NB4 (cell line): ENCODE results near the gene CTDP1.

ENCODE experiments used
- DNase-seq: peaks from one replicate; pipeline ENCODE4 v3.0.0; 2010; ENCODE audit warnings: low read depth
- H3K4me3 ChIP-seq: one replicate; pipeline ENCODE4 v1.5.1; 2011; ENCODE audit warnings: mild to moderate bottlenecking, low read depth, low read length, moderate library complexity
- MAX ChIP-seq: IDR thresholded peaks from 2 replicates; pipeline ENCODE4 v1.6.1; 2011; ENCODE audit warnings: low read depth, low read length
- MYC ChIP-seq: IDR thresholded peaks from 2 replicates; pipeline ENCODE4 v1.6.1; 2011; ENCODE audit warnings: low read depth, low read length
- POLR2A ChIP-seq: IDR thresholded peaks from 2 replicates; pipeline ENCODE4 v1.6.1; 2011; ENCODE audit warnings: mild to moderate bottlenecking; ENCODE audit not compliant: insufficient read length; ENCODE audit errors: extremely low read depth
- TF ChIP-seq, protein P1 (sequence below): IDR thresholded peaks from one replicate; pipeline ENCODE4 v1.5.1; 2012; ENCODE audit warnings: low read depth, low read length

CTDP1 gene

GRCh38 chr18:79685971-79686370 is 6.4 kb downstream of the CTDP1 start:
- no peak for DNase-seq
- TF ChIP-seq MAX = no peak
- TF ChIP-seq POLR2A = no peak
- TF ChIP-seq, protein P1, sequence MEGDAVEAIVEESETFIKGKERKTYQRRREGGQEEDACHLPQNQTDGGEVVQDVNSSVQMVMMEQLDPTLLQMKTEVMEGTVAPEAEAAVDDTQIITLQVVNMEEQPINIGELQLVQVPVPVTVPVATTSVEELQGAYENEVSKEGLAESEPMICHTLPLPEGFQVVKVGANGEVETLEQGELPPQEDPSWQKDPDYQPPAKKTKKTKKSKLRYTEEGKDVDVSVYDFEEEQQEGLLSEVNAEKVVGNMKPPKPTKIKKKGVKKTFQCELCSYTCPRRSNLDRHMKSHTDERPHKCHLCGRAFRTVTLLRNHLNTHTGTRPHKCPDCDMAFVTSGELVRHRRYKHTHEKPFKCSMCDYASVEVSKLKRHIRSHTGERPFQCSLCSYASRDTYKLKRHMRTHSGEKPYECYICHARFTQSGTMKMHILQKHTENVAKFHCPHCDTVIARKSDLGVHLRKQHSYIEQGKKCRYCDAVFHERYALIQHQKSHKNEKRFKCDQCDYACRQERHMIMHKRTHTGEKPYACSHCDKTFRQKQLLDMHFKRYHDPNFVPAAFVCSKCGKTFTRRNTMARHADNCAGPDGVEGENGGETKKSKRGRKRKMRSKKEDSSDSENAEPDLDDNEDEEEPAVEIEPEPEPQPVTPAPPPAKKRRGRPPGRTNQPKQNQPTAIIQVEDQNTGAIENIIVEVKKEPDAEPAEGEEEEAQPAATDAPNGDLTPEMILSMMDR = no peak
- no peak for TF ChIP-seq MYC
- H3K4me3 ChIP-seq = no peak overlapping the region

DNA sequence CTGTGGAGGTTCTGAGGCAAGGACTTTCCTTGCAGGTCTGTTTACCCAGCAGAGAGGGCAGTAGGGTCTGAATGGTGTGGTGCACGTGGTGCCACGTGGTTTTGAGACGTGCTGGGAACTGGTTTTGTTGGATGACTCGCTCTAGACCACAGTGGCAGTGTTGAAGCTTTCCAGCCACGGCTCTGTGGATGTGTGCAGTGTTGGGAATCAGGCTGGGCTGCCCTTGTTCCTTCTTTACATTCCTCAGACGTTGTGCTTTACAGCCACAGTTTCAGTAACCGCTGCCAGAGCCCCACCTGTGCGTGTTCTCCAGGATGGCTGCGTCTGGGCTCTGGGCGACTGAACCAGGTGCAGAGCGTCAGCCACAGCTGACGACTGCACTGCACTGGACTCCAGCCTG is 8.2 kb downstream of the CTDP1 start:
- no peak overlapping the region for H3K4me3 ChIP-seq
- TF ChIP-seq, protein P1 = no peak
- peak; percentile 92 for TF ChIP-seq MAX
- no peak for TF ChIP-seq MYC
- DNase-seq = peak; percentile 75

GRCh38 chr18:79690071-79690470 is 10.5 kb downstream of the CTDP1 start:
- TF ChIP-seq POLR2A (no peak), MYC (no peak), MAX (no peak)
- TF ChIP-seq, protein P1 = no peak
- H3K4me3 ChIP-seq = no peak overlapping the region
- DNase-seq = no peak

GRCh38 chr18:79690586-79691482 is 11.2 kb downstream of the CTDP1 start:
- no peak overlapping the region for H3K4me3 ChIP-seq
- TF ChIP-seq POLR2A (no peak), MAX (no peak), MYC (no peak)
- TF ChIP-seq, protein P1 = no peak
- DNase-seq = peak; percentile 45

DNA sequence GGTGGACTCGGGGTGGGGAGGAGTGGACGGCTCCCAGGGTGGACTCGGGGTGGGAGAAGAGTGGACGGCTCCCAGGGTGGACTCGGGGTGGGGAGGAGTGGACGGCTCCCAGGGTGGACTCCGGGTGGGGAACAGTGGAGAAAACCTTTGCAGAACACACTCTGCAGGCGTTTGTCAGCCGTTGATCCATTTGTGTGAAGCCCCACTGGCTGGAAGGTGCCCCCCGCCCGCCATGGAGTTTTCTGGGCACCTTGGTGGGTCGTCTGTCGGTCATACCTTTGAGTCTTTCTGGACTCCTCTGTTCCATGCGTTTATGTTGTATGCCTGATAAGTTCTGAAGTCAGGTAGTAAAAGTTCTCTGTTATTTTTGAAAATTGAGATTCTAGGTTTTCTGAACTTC is 12.5 kb downstream of the CTDP1 start:
- DNase-seq = no peak
- H3K4me3 ChIP-seq = no peak overlapping the region
- TF ChIP-seq POLR2A = no peak
- TF ChIP-seq, protein P1 = no peak
- TF ChIP-seq MYC = no peak
- no peak for TF ChIP-seq MAX

DNA sequence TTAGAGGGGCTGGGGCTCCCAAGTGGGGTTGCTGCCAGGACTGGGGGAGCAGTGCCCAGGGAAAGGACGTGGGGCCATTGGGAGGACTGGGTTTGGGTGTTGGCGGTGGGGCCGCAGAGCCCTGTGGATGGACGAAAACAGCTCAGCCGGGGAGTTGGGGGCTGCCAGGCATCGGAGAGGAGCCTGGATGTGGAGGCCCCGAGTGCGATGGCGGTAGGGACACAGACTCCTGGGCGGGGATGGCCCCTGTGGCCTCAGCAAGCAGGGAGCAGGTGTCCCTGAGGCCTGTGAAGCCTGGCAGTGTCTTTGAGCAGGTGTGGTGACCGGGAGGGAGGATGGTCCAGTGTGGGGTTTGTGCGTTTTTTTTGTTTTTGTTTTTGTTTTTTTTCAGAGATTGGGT is 13.3 kb downstream of the CTDP1 start:
- DNase-seq = no peak
- H3K4me3 ChIP-seq = no peak overlapping the region
- TF ChIP-seq MAX (no peak), MYC (no peak), POLR2A (no peak)
- TF ChIP-seq, protein P1 = no peak
